SK-N-SH treated with all-trans-retinoic acid at 6 μM for 48 hours (cell line): ENCODE results near the gene NAPA.

ENCODE experiments used
- ATAC-seq: fragments of 200-7000 bp; cut with Tn5 transposase; 3 replicates; pipeline ENCODE4 v1.9.1; 2020; ENCODE audit warnings: mild to moderate bottlenecking, moderate library complexity
- BACH2 ChIP-seq: fragments of 250-450 bp; sonication (Bioruptor Pico); IDR thresholded peaks from 2 replicates; pipeline ENCODE4 v1.9.0; 2021; ENCODE audit warnings: mild to moderate bottlenecking, borderline replicate concordance
- CREB5 ChIP-seq: fragments of 250-450 bp; sonication (Bioruptor Pico); IDR thresholded peaks from 2 replicates; pipeline ENCODE4 v1.5.1; 2020; ENCODE audit warnings: low read depth, mild to moderate bottlenecking, moderate library complexity
- CSDC2 ChIP-seq: fragments of 250-450 bp; sonication (Bioruptor Pico); IDR thresholded peaks from 2 replicates; pipeline ENCODE4 v1.5.0; 2020; ENCODE audit warnings: mild to moderate bottlenecking, moderate library complexity
- CSRNP3 ChIP-seq: fragments of 250-450 bp; sonication (Bioruptor Pico); IDR thresholded peaks from 2 replicates; pipeline ENCODE4 v1.5.1; 2021; ENCODE audit warnings: mild to moderate bottlenecking, moderate library complexity
- ESRRG ChIP-seq: fragments of 250-450 bp; sonication (Bioruptor Pico); IDR thresholded peaks from 2 replicates; pipeline ENCODE4 v1.6.1; 2021; ENCODE audit warnings: mild to moderate bottlenecking
- ISL1 ChIP-seq: fragments of 250-450 bp; sonication (Bioruptor Pico); IDR thresholded peaks from 2 replicates; pipeline ENCODE4 v2.1.2; 2022; ENCODE audit warnings: mild to moderate bottlenecking, moderate library complexity
- PATZ1 ChIP-seq: fragments of 250-450 bp; sonication (Bioruptor Pico); IDR thresholded peaks from 2 replicates; pipeline ENCODE4 v1.8.0; 2020; ENCODE audit warnings: mild to moderate bottlenecking, moderate library complexity, borderline replicate concordance
- POU6F1 ChIP-seq: fragments of 250-450 bp; sonication (Bioruptor Pico); IDR thresholded peaks from 2 replicates; pipeline ENCODE4 v1.8.0; 2021; ENCODE audit warnings: low read depth, mild to moderate bottlenecking, moderate library complexity, borderline replicate concordance
- PPARA ChIP-seq: fragments of 250-450 bp; sonication (Bioruptor Pico); IDR thresholded peaks from 2 replicates; pipeline ENCODE4 v1.5.0; 2020; ENCODE audit warnings: mild to moderate bottlenecking, borderline replicate concordance
- SNAI2 ChIP-seq: fragments of 250-450 bp; sonication (Bioruptor Pico); IDR thresholded peaks from 2 replicates; pipeline ENCODE4 v1.5.0; 2020; ENCODE audit warnings: mild to moderate bottlenecking, moderate library complexity
- TOX ChIP-seq: fragments of 250-450 bp; sonication (Bioruptor Pico); IDR thresholded peaks from 2 replicates; pipeline ENCODE4 v1.8.0; 2021; ENCODE audit warnings: mild to moderate bottlenecking, moderate library complexity, borderline replicate concordance
- TSHZ2 ChIP-seq: fragments of 250-450 bp; sonication (Bioruptor Pico); IDR thresholded peaks from 2 replicates; pipeline ENCODE4 v1.5.0; 2020; ENCODE audit warnings: mild to moderate bottlenecking, moderate library complexity
- ZC3H10 ChIP-seq: fragments of 250-450 bp; sonication (Bioruptor Pico); IDR thresholded peaks from 2 replicates; pipeline ENCODE4 v1.5.1; 2021; ENCODE audit warnings: mild to moderate bottlenecking, moderate library complexity
- ZNF565 ChIP-seq: fragments of 450-650 bp; formaldehyde crosslinking; conservative IDR thresholded peaks from 2 replicates; pipeline ENCODE4 v1.5.0; 2020; ENCODE audit warnings: low read depth, mild to moderate bottlenecking, moderate library complexity
- ZNF8 ChIP-seq: fragments of 450-650 bp; formaldehyde crosslinking; IDR thresholded peaks from 2 replicates; pipeline ENCODE4 v1.5.0; 2020; ENCODE audit warnings: mild to moderate bottlenecking, moderate library complexity

NAPA gene

GRCh38 chr19:47539747-47540311 is 25.0 kb upstream of the NAPA start (continued):
- no peak for TF ChIP-seq POU6F1

- ATAC-seq: no peak
Measured at GRCh38 chr19:47538812-47539211, 23.9 kb upstream of the NAPA start.

GRCh38 chr19:47537493-47537892 is 22.6 kb upstream of the NAPA start:
- TF ChIP-seq POU6F1 (no peak), ZNF565 (no peak), PATZ1 (CRISPR knock-in tag) (no peak), ISL1 (CRISPR knock-in tag) (no peak), SNAI2 (no peak), CREB5 (CRISPR knock-in tag) (no peak), ZNF8 (no peak), BACH2 (CRISPR knock-in tag) (no peak), CSRNP3 (CRISPR knock-in tag) (no peak), ESRRG (CRISPR knock-in tag) (no peak), CSDC2 (CRISPR knock-in tag) (no peak), PPARA (CRISPR knock-in tag) (no peak)
- ATAC-seq: no peak

More at GRCh38 chr19:47538812-47539211, 23.9 kb upstream of the NAPA start:
- no peak for TF ChIP-seq BACH2 (CRISPR knock-in tag)
- no peak for TF ChIP-seq CREB5 (CRISPR knock-in tag)
- no peak for TF ChIP-seq TOX
- TF ChIP-seq SNAI2: no peak
- TF ChIP-seq PPARA (CRISPR knock-in tag): no peak
- no peak for TF ChIP-seq ZC3H10
- no peak for TF ChIP-seq CSDC2 (CRISPR knock-in tag)
- no peak for TF ChIP-seq ISL1 (CRISPR knock-in tag)
- no peak for TF ChIP-seq TSHZ2 (CRISPR knock-in tag)
